Activated naive CD4-positive, alpha-beta T cell treated with anti-CD3 and anti-CD28 coated beads, Interleukin-2, amount 50 U/mL, for 24 hours (primary cell): Measurements from ENCODE around the gene F2RL2.
A peak's percentile ranks its signal among the peaks of the same experiment; 100 is the strongest.

Experiments used
- H3K27ac Mint-ChIP-seq: one replicate; pipeline ENCODE4 v1.8.0; 2021; ENCODE audit warnings: mild to moderate bottlenecking, mixed read lengths
- H3K27me3 Mint-ChIP-seq: one replicate; pipeline ENCODE4 v1.8.0; 2021; ENCODE audit warnings: mixed read lengths
- H3K36me3 Mint-ChIP-seq: one replicate; pipeline ENCODE4 v1.8.0; 2021; ENCODE audit warnings: mixed read lengths
- H3K4me1 Mint-ChIP-seq: one replicate; pipeline ENCODE4 v1.8.0; 2021; ENCODE audit warnings: mixed read lengths
- H3K4me3 Mint-ChIP-seq: one replicate; pipeline ENCODE4 v1.8.0; 2021; ENCODE audit warnings: mild to moderate bottlenecking, mixed read lengths
- H3K9me3 Mint-ChIP-seq: one replicate; pipeline ENCODE4 v1.8.0; 2021; ENCODE audit warnings: mixed read lengths

The F2RL2 gene

DNA sequence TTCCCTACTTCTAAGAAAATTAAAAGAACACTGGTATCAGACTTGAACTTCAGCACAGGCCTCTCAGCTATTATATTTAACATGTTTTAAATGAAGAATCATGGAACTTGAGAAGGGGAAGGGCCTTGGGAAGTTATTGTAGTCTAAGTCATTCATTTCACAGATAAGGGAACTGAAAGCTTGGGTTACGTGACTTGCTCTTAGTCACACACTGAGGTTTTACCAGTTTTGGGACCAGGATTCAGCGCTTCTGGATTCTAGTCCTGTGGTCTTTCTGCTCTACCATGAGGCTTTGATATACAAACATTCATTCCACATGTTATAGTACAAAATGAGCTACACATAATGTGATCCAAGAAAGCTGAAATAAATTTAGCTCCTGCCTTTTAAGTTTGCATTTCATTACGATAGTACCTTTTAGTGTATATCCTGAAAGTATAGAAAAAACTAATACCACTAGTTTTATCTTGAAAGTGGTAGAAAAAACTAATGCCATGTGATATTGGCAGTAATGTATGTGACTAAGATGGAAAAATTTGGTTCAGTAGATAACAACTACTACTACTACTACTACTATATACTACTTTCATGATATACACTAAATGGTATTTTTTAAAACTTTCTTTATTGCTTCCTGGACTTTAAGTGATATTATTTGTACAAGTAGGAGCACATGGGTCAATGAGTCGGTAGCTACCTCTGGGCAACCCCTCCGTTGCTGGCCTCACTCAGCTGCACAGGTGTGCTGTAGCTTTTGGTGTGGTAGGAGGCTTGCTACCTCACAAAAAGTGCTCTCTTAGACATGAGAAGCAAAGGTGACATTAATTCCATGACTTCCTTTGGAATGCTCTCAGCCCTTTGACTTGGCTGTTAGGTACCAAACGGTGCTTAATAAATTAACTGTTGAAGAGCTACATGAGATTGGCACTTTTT lies 40.7 kb downstream of the F2RL2 start:
- Mint-ChIP-seq H3K4me3 (no peak overlapping the region), H3K27ac (peak overlapping the region; percentile 83), H3K27me3 (no peaks in the 10 kb centered on the region)

DNA sequence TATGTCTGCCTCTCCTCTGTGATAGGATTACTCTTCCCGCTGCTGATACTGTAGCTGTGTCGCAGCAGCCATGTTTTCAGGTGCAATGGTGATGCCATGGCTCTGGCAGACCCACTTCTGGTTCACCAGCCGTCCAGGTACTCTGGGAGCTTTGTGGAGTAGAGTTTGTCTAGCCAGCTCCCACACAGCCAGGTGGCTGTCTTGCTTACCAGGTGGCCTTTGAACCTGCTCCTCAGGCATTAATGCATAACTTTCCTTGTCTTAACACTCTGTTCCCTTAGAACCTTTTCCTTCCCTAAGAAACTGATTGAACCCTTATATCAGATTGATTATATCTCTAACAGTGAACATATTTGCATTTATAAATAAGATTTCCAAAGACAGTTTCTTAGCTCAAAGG lies 42.2 kb downstream of the F2RL2 start:
- Mint-ChIP-seq H3K27me3 (no peaks in the 10 kb centered on the region), H3K9me3 (no peaks in the 10 kb centered on the region), H3K27ac (no peak overlapping the region), H3K4me3 (no peak overlapping the region), H3K4me1 (peaks cover 27% of the 10 kb centered on the region), H3K36me3 (peaks cover 7% of the 10 kb centered on the region)

More for the DNA sequence above, 40.7 kb downstream of the F2RL2 start:
- Mint-ChIP-seq H3K36me3 (peaks cover 3% of the 10 kb centered on the region), H3K4me1 (peaks cover 19% of the 10 kb centered on the region), H3K9me3 (no peaks in the 10 kb centered on the region)

GRCh38 chr5:76579166-76579937 lies 43.9 kb downstream of the F2RL2 start:
- peaks cover 7% of the 10 kb centered on the region for H3K36me3 Mint-ChIP-seq
- H3K9me3 Mint-ChIP-seq = no peaks in the 10 kb centered on the region
- H3K4me3 Mint-ChIP-seq = no peak overlapping the region
- no peak overlapping the region for H3K27ac Mint-ChIP-seq
- H3K4me1 Mint-ChIP-seq = peaks cover 27% of the 10 kb centered on the region
- H3K27me3 Mint-ChIP-seq = no peaks in the 10 kb centered on the region

- H3K4me1 Mint-ChIP-seq = peaks cover 17% of the 10 kb centered on the region
- H3K36me3 Mint-ChIP-seq = peaks cover 7% of the 10 kb centered on the region
- no peaks in the 10 kb centered on the region for H3K9me3 Mint-ChIP-seq
- no peak overlapping the region for H3K27ac Mint-ChIP-seq
- H3K27me3 Mint-ChIP-seq = no peaks in the 10 kb centered on the region
- H3K4me3 Mint-ChIP-seq = no peak overlapping the region
Measured at GRCh38 chr5:76576996-76577395, 46.2 kb downstream of the F2RL2 start.

DNA sequence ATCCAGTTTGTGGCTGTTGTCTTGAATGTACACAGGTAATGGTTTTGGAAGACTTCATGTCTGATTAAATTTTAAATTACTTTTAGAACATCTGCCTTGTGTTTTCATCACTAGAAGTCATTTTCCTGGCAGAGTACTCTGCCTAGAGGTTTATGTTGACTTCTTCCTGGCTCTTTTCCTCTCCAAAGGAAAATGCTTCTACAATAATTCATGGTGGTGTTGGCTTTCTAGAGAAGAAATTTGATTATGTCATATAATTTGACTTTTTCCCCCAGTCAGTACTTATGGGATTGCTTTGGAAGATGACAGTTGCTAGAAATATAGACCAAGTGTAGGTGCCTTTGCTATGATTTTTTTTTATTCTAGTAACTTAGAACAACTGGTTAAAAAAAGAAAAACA lies 46.8 kb downstream of the F2RL2 start:
- no peaks in the 10 kb centered on the region for H3K9me3 Mint-ChIP-seq
- no peak overlapping the region for H3K4me3 Mint-ChIP-seq
- no peaks in the 10 kb centered on the region for H3K27me3 Mint-ChIP-seq
- peaks cover 9% of the 10 kb centered on the region for H3K36me3 Mint-ChIP-seq
- peaks cover 15% of the 10 kb centered on the region for H3K4me1 Mint-ChIP-seq
- H3K27ac Mint-ChIP-seq = no peak overlapping the region

DNA sequence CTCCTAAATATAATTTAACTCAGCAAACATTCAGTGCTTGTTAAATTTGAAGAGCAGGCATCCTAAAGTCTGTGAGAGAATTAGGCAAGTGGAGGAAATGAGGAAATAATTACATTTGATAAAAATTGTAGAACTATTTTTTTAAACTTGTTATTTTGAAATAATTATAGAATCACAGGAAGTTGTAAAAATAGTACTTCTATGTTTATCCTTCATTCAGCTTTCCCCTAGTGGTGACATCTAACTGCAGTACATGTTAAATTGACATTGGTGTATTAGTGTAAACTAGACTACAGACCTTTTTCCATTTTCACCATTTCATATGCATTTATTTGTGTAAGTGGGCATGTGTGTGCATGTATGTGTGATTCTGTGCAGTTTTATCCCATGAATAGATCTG lies 51.6 kb downstream of the F2RL2 start:
- peaks cover 11% of the 10 kb centered on the region for H3K36me3 Mint-ChIP-seq
- H3K27me3 Mint-ChIP-seq = no peaks in the 10 kb centered on the region
- no peak overlapping the region for H3K27ac Mint-ChIP-seq
- no peak overlapping the region for H3K4me3 Mint-ChIP-seq
- H3K4me1 Mint-ChIP-seq = peaks cover 16% of the 10 kb centered on the region
- H3K9me3 Mint-ChIP-seq = no peaks in the 10 kb centered on the region

GRCh38 chr5:76570153-76570552 lies 53.0 kb downstream of the F2RL2 start:
- peaks cover 17% of the 10 kb centered on the region for H3K4me1 Mint-ChIP-seq
- peaks cover 15% of the 10 kb centered on the region for H3K36me3 Mint-ChIP-seq
- H3K9me3 Mint-ChIP-seq = no peaks in the 10 kb centered on the region

More at GRCh38 chr5:76570153-76570552, 53.0 kb downstream of the F2RL2 start:
- Mint-ChIP-seq H3K27ac (no peak overlapping the region), H3K27me3 (no peaks in the 10 kb centered on the region), H3K4me3 (no peak overlapping the region)
